CD4-positive, alpha-beta T cell (primary cell): ENCODE results near the gene CFAP61. TPM values are rescaled to one million over a fixed set of nuclear protein-coding genes. Genes with fewer than 3 reads are reported as not detected.

Experiments
- ATAC-seq: fragments of 200-7000 bp; cut with Tn5 transposase; one replicate; pipeline ENCODE4 v1.10.0; 2022; ENCODE audit warnings: mild to moderate bottlenecking; ENCODE audit not compliant: poor library complexity
- CTCF ChIA-PET: fragments of 350-600 bp; sonication (Branson Sonifier 250); formaldehyde crosslinking; loops from one replicate; lab custom pipeline; 2021; ENCODE audit warnings: antibody characterized with exemption, inconsistent platforms; lab: Charles Lee
- POLR2A ChIA-PET: fragments of 350-600 bp; sonication (Branson Sonifier 250); formaldehyde crosslinking; loops from one replicate; lab custom pipeline; 2021; ENCODE audit warnings: antibody characterized with exemption, inconsistent platforms; lab: Charles Lee
- DNase-seq, 14 experiments: peaks; one replicate each; pipeline ENCODE4 v3.0.0-alpha.2; 2013 to 2020; ENCODE audit warnings: mixed read lengths in 2 of 14
- H3K27ac ChIP-seq, 2 donors: one replicate each; pipeline versions ENCODE4 v1.5.1 to v1.7.0; 2013; ENCODE audit warnings: low read length in 2 of 2, low read depth in 1 of 2, mild to moderate bottlenecking in 1 of 2
- H3K27me3 ChIP-seq, 2 experiments: 1 replicate in 1 of 2; 2 replicates in 1 of 2; pipeline versions ENCODE4 v1.6.1 to v1.7.0; 2013; ENCODE audit warnings: low read length in 2 of 2, control low read depth in 1 of 2, mild to moderate bottlenecking in 1 of 2, moderate library complexity in 1 of 2; ENCODE audit not compliant: insufficient read depth in 2 of 2, control insufficient read depth in 1 of 2
- H3K36me3 ChIP-seq: one replicate; pipeline ENCODE4 v1.6.1; 2013; ENCODE audit warnings: low read length, control low read depth; ENCODE audit not compliant: insufficient read depth
- H3K4me1 ChIP-seq: one replicate; pipeline ENCODE4 v1.6.1; 2013; ENCODE audit warnings: low read length, control low read depth; ENCODE audit not compliant: insufficient read depth
- H3K4me3 ChIP-seq: one replicate; pipeline ENCODE4 v1.5.1; 2013; ENCODE audit warnings: mild to moderate bottlenecking, low read length, moderate library complexity
- H3K9me3 ChIP-seq, 2 experiments: 1 replicate in 1 of 2; 2 replicates in 1 of 2; pipeline versions ENCODE4 v1.6.1 to v1.7.0; 2013; ENCODE audit warnings: low read length in 2 of 2, mild to moderate bottlenecking in 2 of 2, control low read depth in 1 of 2, moderate library complexity in 1 of 2; ENCODE audit not compliant: control insufficient read depth in 1 of 2, insufficient read depth in 1 of 2
- H3K27ac Mint-ChIP-seq: one replicate; pipeline ENCODE4 v1.8.0; 2020; ENCODE audit warnings: mixed read lengths
- H3K27me3 Mint-ChIP-seq: one replicate; pipeline ENCODE4 v1.8.0; 2021; ENCODE audit warnings: mixed read lengths
- H3K36me3 Mint-ChIP-seq: one replicate; pipeline ENCODE4 v1.8.0; 2021; ENCODE audit warnings: low read depth, mixed read lengths
- H3K4me1 Mint-ChIP-seq: one replicate; pipeline ENCODE4 v1.8.0; 2021; ENCODE audit warnings: low read depth, mixed read lengths
- H3K4me3 Mint-ChIP-seq: one replicate; pipeline ENCODE4 v1.8.0; 2020; ENCODE audit warnings: mild to moderate bottlenecking, mixed read lengths
- H3K9me3 Mint-ChIP-seq: one replicate; pipeline ENCODE4 v1.8.0; 2020; ENCODE audit warnings: mixed read lengths
- CTCF ChIP-seq: fragments of 200-600 bp; IDR thresholded peaks from one replicate; pipeline ENCODE4 v1.8.0; 2022; ENCODE audit warnings: antibody characterized with exemption, mild to moderate bottlenecking
- intact Hi-C, 2 experiments: fragments of 100-400 bp; cut with DNase I in 1 of 2; cut with micrococcal nuclease in 1 of 2; formaldehyde crosslinking; loops; one replicate each; pipeline versions ENCODE4 v1.15.1 to v1.9.0; 2023 to 2025; cut with DNase I, micrococcal nuclease
- total RNA-seq, 174 experiments: library from RNA in 2 of 174; stranded (reverse) in 2 of 174; gene quantifications; one replicate each; pipeline ENCODE4 v1.2.3 and lab custom pipeline; 2021 to 2026

CFAP61 gene
- total RNA-seq, 2 experiments from 2014 or later, result not detected

- Mint-ChIP-seq H3K27ac (no peak overlapping the region), H3K4me3 (no peak overlapping the region), H3K36me3 (no peaks in the 10 kb centered on the region)
Measured at GRCh38 chr20:20371681-20372080, 319.3 kb downstream of the CFAP61 start.

GRCh38 chr20:20373091-20373571 lies 320.8 kb downstream of the CFAP61 start:
- Mint-ChIP-seq H3K27me3 (peaks cover 61% of the 10 kb centered on the region), H3K9me3 (no peaks in the 10 kb centered on the region), H3K4me3 (no peak overlapping the region), H3K4me1 (peaks cover 7% of the 10 kb centered on the region), H3K36me3 (no peaks in the 10 kb centered on the region), H3K27ac (no peak overlapping the region)
- ChIA-PET POLR2A (no interaction called here), CTCF (no interaction called here)
- peaks cover 26 to 43% of the 10 kb centered on the region in 2 experiments for H3K27me3 ChIP-seq
- DNase-seq (no peak), ATAC-seq (no peak)
- no peak overlapping the region for H3K27ac ChIP-seq
- H3K36me3 ChIP-seq, result no peaks in the 10 kb centered on the region
- no peaks in the 10 kb centered on the region for H3K9me3 ChIP-seq
- no peaks in the 10 kb centered on the region for H3K4me1 ChIP-seq
- intact Hi-C loops, result no loop called here
- H3K4me3 ChIP-seq, result no peak overlapping the region
- no peak for TF ChIP-seq CTCF

More at GRCh38 chr20:20371681-20372080, 319.3 kb downstream of the CFAP61 start:
- no peaks in the 10 kb centered on the region for H3K9me3 ChIP-seq
- peaks cover 3% of the 10 kb centered on the region for H3K4me1 ChIP-seq
- Mint-ChIP-seq H3K9me3 (no peaks in the 10 kb centered on the region), H3K27me3 (peaks cover 63% of the 10 kb centered on the region), H3K4me1 (peaks cover 7% of the 10 kb centered on the region)
- TF ChIP-seq CTCF, result no peak
- no peak for ATAC-seq
- no peak overlapping the region for H3K27ac ChIP-seq
- peaks cover 30 to 50% of the 10 kb centered on the region in 2 experiments for H3K27me3 ChIP-seq
- H3K4me3 ChIP-seq, result no peak overlapping the region
- CTCF ChIA-PET, result no interaction called here
- POLR2A ChIA-PET, result no interaction called here
- DNase-seq, result no peak
- H3K36me3 ChIP-seq, result no peaks in the 10 kb centered on the region
- intact Hi-C loops, result no loop called here

- no peak overlapping the region for H3K27ac ChIP-seq
- POLR2A ChIA-PET, result no interaction called here
- H3K4me1 ChIP-seq, result no peaks in the 10 kb centered on the region
- CTCF ChIA-PET, result no interaction called here
- no peak for ATAC-seq
- Mint-ChIP-seq H3K27me3 (peaks cover 62% of the 10 kb centered on the region), H3K36me3 (no peaks in the 10 kb centered on the region), H3K27ac (no peak overlapping the region), H3K4me3 (no peak overlapping the region), H3K4me1 (no peaks in the 10 kb centered on the region), H3K9me3 (no peaks in the 10 kb centered on the region)
- no peak for TF ChIP-seq CTCF
- H3K4me3 ChIP-seq, result no peak overlapping the region
- peaks cover 19 to 39% of the 10 kb centered on the region in 2 experiments for H3K27me3 ChIP-seq
- H3K36me3 ChIP-seq, result no peaks in the 10 kb centered on the region
- peaks cover 0 to 4% of the 10 kb centered on the region in 2 experiments for H3K9me3 ChIP-seq
- intact Hi-C loops, result no loop called here
- DNase-seq, result no peak
Measured at GRCh38 chr20:20375862-20376261, 323.5 kb downstream of the CFAP61 start.
